H1 (cell line): ENCODE measurements around the gene UFSP1. TPM values are rescaled to one million over a fixed set of nuclear protein-coding genes. Genes with fewer than 3 reads are reported as not detected.

ENCODE experiments used
- CTCF ChIA-PET: fragments of 300-600 bp; sonication (Branson Sonifier 250); formaldehyde crosslinking; loops from one replicate; lab custom pipeline; 2021; ENCODE audit not compliant: partially characterized antibody; lab: Charles Lee
- POLR2A ChIA-PET: fragments of 300-600 bp; sonication (Branson Sonifier 250); formaldehyde crosslinking; loops from one replicate; lab custom pipeline; 2021; ENCODE audit warnings: inconsistent platforms; ENCODE audit not compliant: partially characterized antibody; lab: Charles Lee
- DNase-seq, 2 experiments: peaks; one replicate each; pipeline versions ENCODE4 v3.0.0 to v3.0.0-alpha.2; 2010 to 2022; ENCODE audit warnings: low spot score in 2 of 2, low read depth in 1 of 2, mixed read lengths in 1 of 2
- FAIRE-seq: peaks from 2 replicates; lab custom pipeline; 2011; peaks lifted over from hg19 to GRCh38; lab: Jason Lieb, UNC
- H2AFZ ChIP-seq: 2 replicates; pipeline ENCODE4 v1.8.1; 2012; ENCODE audit warnings: low read length, inconsistent platforms
- H2AK5ac ChIP-seq: 2 replicates; pipeline ENCODE4 v1.6.1; 2013; ENCODE audit warnings: low read depth, low read length
- H2BK120ac ChIP-seq: replicated peaks from 2 replicates; pipeline ENCODE3; 2013; ENCODE audit warnings: low read depth, low read length, inconsistent platforms
- H2BK12ac ChIP-seq: 2 replicates; pipeline ENCODE4 v1.6.1; 2013; ENCODE audit warnings: low read depth, low read length
- H2BK15ac ChIP-seq: 2 replicates; pipeline ENCODE4 v1.6.1; 2013; ENCODE audit warnings: low read length
- H2BK20ac ChIP-seq: 2 replicates; pipeline ENCODE4 v1.6.1; 2013; ENCODE audit warnings: low read length
- H2BK5ac ChIP-seq: 2 replicates; pipeline ENCODE4 v1.6.1; 2013; ENCODE audit warnings: low read depth, low read length
- H3K14ac ChIP-seq: 2 replicates; pipeline ENCODE4 v1.6.1; 2013; ENCODE audit warnings: inconsistent platforms; ENCODE audit not compliant: insufficient read length
- H3K18ac ChIP-seq: 2 replicates; pipeline ENCODE4 v1.6.1; 2013; ENCODE audit warnings: low read length; ENCODE audit errors: extremely low read depth
- H3K23ac ChIP-seq: 2 replicates; pipeline ENCODE4 v1.6.1; 2013; ENCODE audit warnings: inconsistent platforms; ENCODE audit not compliant: insufficient read length
- H3K23me2 ChIP-seq: 2 replicates; pipeline ENCODE4 v1.6.1; 2013; ENCODE audit warnings: low read depth, low read length
- H3K27ac ChIP-seq: 2 replicates; pipeline ENCODE4 v1.6.1; 2011; ENCODE audit warnings: low read depth, low read length, inconsistent platforms
- H3K27me3 ChIP-seq, 4 experiments: replicated peaks in 1 of 4; 1 replicate in 1 of 4; 2 replicates in 3 of 4; pipeline versions ENCODE4 v1.6.1 to v1.8.1; 2011 to 2013; ENCODE audit warnings: low read length in 3 of 4, mild to moderate bottlenecking in 3 of 4, inconsistent platforms in 2 of 4, mixed read lengths in 2 of 4, moderate library complexity in 1 of 4; ENCODE audit not compliant: control insufficient read depth in 3 of 4, insufficient read depth in 3 of 4; ENCODE audit errors: extremely low read depth in 1 of 4
- H3K36me3 ChIP-seq, 4 experiments: 2 replicates each; pipeline versions ENCODE4 v1.6.1 to v1.8.1; 2011 to 2013; ENCODE audit warnings: mild to moderate bottlenecking in 4 of 4, low read length in 3 of 4, moderate library complexity in 2 of 4, control low read depth in 1 of 4, inconsistent platforms in 1 of 4; ENCODE audit not compliant: insufficient read depth in 4 of 4, control insufficient read depth in 2 of 4
- H3K4ac ChIP-seq: replicated peaks from 2 replicates; pipeline ENCODE3; 2013; ENCODE audit warnings: low read length, low read depth, mixed read lengths, inconsistent platforms; ENCODE audit not compliant: insufficient read length
- H3K4me1 ChIP-seq, 4 experiments: replicated peaks in 1 of 4; 1 replicate in 1 of 4; 2 replicates in 3 of 4; pipeline versions ENCODE4 v1.6.1 to v1.8.1; 2011 to 2013; ENCODE audit warnings: low read length in 3 of 4, inconsistent platforms in 2 of 4, mixed read lengths in 1 of 4; ENCODE audit not compliant: insufficient read depth in 4 of 4, control insufficient read depth in 3 of 4
- H3K4me2 ChIP-seq, 2 experiments: 2 replicates each; pipeline versions ENCODE4 v1.6.1 to v1.8.1; 2011 to 2013; ENCODE audit warnings: low read depth in 2 of 2, low read length in 2 of 2, control low read depth in 1 of 2, inconsistent platforms in 1 of 2, mild to moderate bottlenecking in 1 of 2; ENCODE audit not compliant: insufficient read depth in 1 of 2
- H3K4me3 ChIP-seq, 4 experiments: fragments of 200-600, 300-600 bp in 1 of 4; sonication (generic), shearing (Covaris generic), sonication (Bioruptor Twin) in 1 of 4; 2 replicates each; pipeline versions ENCODE4 v1.5.1 to v1.8.1; 2011 to 2016; ENCODE audit warnings: low read length in 4 of 4, low read depth in 3 of 4, control low read depth in 2 of 4, inconsistent platforms in 2 of 4, mild to moderate bottlenecking in 2 of 4, mixed read lengths in 1 of 4, moderate library complexity in 1 of 4; ENCODE audit not compliant: insufficient read depth in 2 of 4; ENCODE audit errors: extremely low read depth in 1 of 4
- H3K56ac ChIP-seq: replicated peaks from 2 replicates; pipeline ENCODE3; 2013; ENCODE audit warnings: low read depth, mild to moderate bottlenecking, mixed read lengths, low read length, inconsistent platforms; ENCODE audit not compliant: insufficient read length
- H3K79me1 ChIP-seq: 2 replicates; pipeline ENCODE4 v1.6.1; 2013; ENCODE audit warnings: low read depth, low read length, control low read depth
- H3K79me2 ChIP-seq, 2 experiments: 2 replicates each; pipeline versions ENCODE4 v1.6.1 to v1.8.1; 2012 to 2013; ENCODE audit warnings: low read length in 2 of 2, mild to moderate bottlenecking in 2 of 2, inconsistent platforms in 1 of 2; ENCODE audit not compliant: insufficient read depth in 2 of 2, control insufficient read depth in 1 of 2
- H3K9ac ChIP-seq, 4 experiments: replicated peaks in 1 of 4; 1 replicate in 1 of 4; 2 replicates in 3 of 4; pipeline versions ENCODE4 v1.6.1 to v1.8.1; 2011 to 2013; ENCODE audit warnings: low read depth in 3 of 4, low read length in 3 of 4, control low read depth in 2 of 4, mild to moderate bottlenecking in 2 of 4, moderate library complexity in 2 of 4, inconsistent platforms in 1 of 4; ENCODE audit errors: extremely low read depth in 1 of 4
- H3K9me3 ChIP-seq, 2 experiments: 2 replicates each; pipeline versions ENCODE4 v1.6.1 to v1.8.1; 2012 to 2013; ENCODE audit warnings: mild to moderate bottlenecking in 2 of 2, moderate library complexity in 2 of 2, control low read depth in 1 of 2, inconsistent platforms in 1 of 2, low read depth in 1 of 2, low read length in 1 of 2, mixed read lengths in 1 of 2; ENCODE audit not compliant: insufficient read depth in 2 of 2
- H4K20me1 ChIP-seq, 2 experiments: replicated peaks in 1 of 2; 2 replicates each; pipeline versions ENCODE3 to v1.8.1; 2011 to 2013; ENCODE audit warnings: inconsistent platforms in 2 of 2, low read length in 2 of 2, mild to moderate bottlenecking in 1 of 2; ENCODE audit not compliant: insufficient read depth in 2 of 2, control insufficient read depth in 1 of 2
- H4K5ac ChIP-seq: 2 replicates; pipeline ENCODE4 v1.6.1; 2013; ENCODE audit warnings: low read length, low read depth, mixed read lengths, inconsistent platforms; ENCODE audit not compliant: insufficient read length
- H4K8ac ChIP-seq: 2 replicates; pipeline ENCODE4 v1.8.0; 2013; ENCODE audit warnings: mild to moderate bottlenecking, moderate library complexity, low read length, inconsistent platforms; ENCODE audit not compliant: insufficient read depth; ENCODE audit errors: extremely low read depth
- H4K91ac ChIP-seq: replicated peaks from 2 replicates; pipeline ENCODE3; 2013; ENCODE audit warnings: low read length, mixed read lengths, inconsistent platforms; ENCODE audit not compliant: insufficient read length
- KDM1A ChIP-seq: fragments of 200-600, 300-600 bp; sonication (generic); IDR thresholded peaks from 2 replicates; pipeline ENCODE4 v1.7.1; 2016; ENCODE audit warnings: mild to moderate bottlenecking, low read length, borderline replicate concordance
- RBBP5 ChIP-seq: IDR thresholded peaks from 2 replicates; pipeline ENCODE4 v1.7.1; 2012; ENCODE audit warnings: low read depth, mild to moderate bottlenecking, inconsistent platforms, low read length, moderate library complexity, borderline replicate concordance
- WGBS, 2 experiments: shearing (Covaris generic) in 1 of 2; methylation state at CpG; one replicate each; pipeline versions ENCODE4 v1.1.6 to v1.1.7; 2013 to 2015; ENCODE audit warnings: low lambda C conversion rate in 2 of 2, mixed read lengths in 2 of 2, inconsistent platforms in 1 of 2, low coverage in 1 of 2, missing lambda C conversion rate in 1 of 2; ENCODE audit not compliant: insufficient replicate concordance in 2 of 2, insufficient coverage in 1 of 2, insufficient read length in 1 of 2; ENCODE audit errors: extremely low coverage in 1 of 2, missing lambda C conversion rate in 1 of 2; 5-methylcytosine and 5-hydroxymethylcytosine counted together
- polyA plus RNA-seq, 7 experiments: library from polyadenylated mRNA; depleted of rRNA in 3 of 7; stranded (reverse) in 5 of 7; unstranded in 2 of 7; fragments of >200 nt in 5 of 7; fragments of 200-250 nt in 2 of 7; gene quantifications; 1 replicate in 5 of 7; 2 replicates in 1 of 7; 4 replicates in 1 of 7; pipeline versions ENCODE4 v1.2.1 to v1.2.3, GENCODE V29; 2011 to 2013; ENCODE audit warnings: missing spikeins in 2 of 7, mixed read lengths in 2 of 7
- total RNA-seq: library from RNA; stranded (reverse); fragmentation: NEBNext Ultra II Directional; extraction: Animal tissue kit (Norgen Biotek cat#: 25700); gene quantifications from 2 replicates; pipeline ENCODE4 v1.2.1, GENCODE V29; 2021

UFSP1 gene
- total and polyA plus RNA-seq, 2 of the 8 experiments (the other 6 are each of a cell fraction or from before 2014, with no cell fraction given), result 1.6 to 4.3 TPM

GRCh38 chr7:100899432-100899831 lies 9.9 kb upstream of the UFSP1 start:
- no peak for TF ChIP-seq RBBP5
- 0 out of 2 replicates have a peak, but pooled peaks have one; percentile 19 for TF ChIP-seq KDM1A
- Histone ChIP-seq H2BK15ac (no peak overlapping the region), H3K79me2 (no peaks in the 10 kb centered on the region), H3K4me3 (no peak overlapping the region), H3K27me3 (peaks cover 14 to 25% (median 18%) of the 10 kb centered on the region in 4 experiments), H2AK5ac (no peak overlapping the region), H3K23me2 (peaks cover 6% of the 10 kb centered on the region; the same call in 1 of the 2 replicates), H2BK5ac (no peak overlapping the region), H2AFZ (no peak overlapping the region), H2BK120ac (no peak overlapping the region), H4K91ac (no peak overlapping the region), H2BK12ac (no peak overlapping the region), H3K36me3 (no peaks in the 10 kb centered on the region), H4K5ac (no peak overlapping the region), H3K56ac (no peak overlapping the region), H2BK20ac (no peak overlapping the region), H3K14ac (no peak overlapping the region), H3K18ac (no peak overlapping the region), H3K79me1 (no peaks in the 10 kb centered on the region), H3K4me2 (no peak overlapping the region), H3K9me3 (no peaks in the 10 kb centered on the region), H4K20me1 (peaks cover 0 to 5% of the 10 kb centered on the region in 2 experiments), H3K23ac (no peak overlapping the region), H3K4me1 (peaks cover 0 to 7% (median 4%) of the 10 kb centered on the region in 4 experiments; a peak in 6 of 7 replicates), H4K8ac (no peak overlapping the region), H3K9ac (no peak overlapping the region), H3K4ac (no peak overlapping the region), H3K27ac (no peak overlapping the region)
- ChIA-PET POLR2A (interaction anchor here (0.8 to 1.5 kb wide), 4 partner anchors 10 to 52 kb away, joined by 3 to 4 read pairs (median 3); partner anchors contain the start of genes SRRT and UFSP1), CTCF (interaction anchor here (0.6 to 3.2 kb wide), 9 partner anchors 10 to 178 kb away, joined by 3 to 18 read pairs (median 4); partner anchors contain the start of genes MUC17, MUC3A and UFSP1)
- DNase-seq (no peak), FAIRE-seq (no peak)
- WGBS, 2 experiments, result 97% methylated on average over 5 of the region's 5 CpGs; no CpG with 5 or more reads in 1 of the 2 experiments
